Measurements from ENCODE around the gene TBX19. TPM values are rescaled to one million over a fixed set of nuclear protein-coding genes. Genes with fewer than 3 reads are reported as not detected.
"Not testable (repeated sequence)": the region's sequence is repeated elsewhere in the genome, so short reads cannot be mapped to it uniquely, and the experiment has no call there.

TBX19 gene
- total RNA-seq, 2 experiments from 2014 or later: 0.40 to 0.56 TPM

GRCh38 chr1:168347630-168348029 lies 67.0 kb downstream of the TBX19 start:
- H3K4me3 Mint-ChIP-seq: peak overlapping the region; percentile 81
- H3K36me3 Mint-ChIP-seq: peaks cover 4% of the 10 kb centered on the region
- peak overlapping the region; percentile 90 for H3K27ac Mint-ChIP-seq

GRCh38 chr1:168348146-168348709 lies 67.6 kb downstream of the TBX19 start:
- Mint-ChIP-seq H3K9me3 (peaks cover 8% of the 10 kb centered on the region), H3K27me3 (no peaks in the 10 kb centered on the region), H3K4me1 (peaks cover 12% of the 10 kb centered on the region), H3K27ac (peak overlapping the region; percentile 90), H3K4me3 (peak overlapping the region; percentile 81), H3K36me3 (peaks cover 4% of the 10 kb centered on the region)
- no peak for DNase-seq

More at GRCh38 chr1:168347630-168348029, 67.0 kb downstream of the TBX19 start:
- Mint-ChIP-seq H3K27me3 (no peaks in the 10 kb centered on the region), H3K9me3 (peaks cover 8% of the 10 kb centered on the region), H3K4me1 (peaks cover 16% of the 10 kb centered on the region)
- no peak for DNase-seq

- not testable (repeated sequence) for H3K27me3 Mint-ChIP-seq, H3K4me3 Mint-ChIP-seq, H3K9me3 Mint-ChIP-seq, H3K27ac Mint-ChIP-seq, H3K36me3 Mint-ChIP-seq, DNase-seq, H3K4me1 Mint-ChIP-seq
Observed at GRCh38 chr1:168354335-168355269, 73.9 kb downstream of the TBX19 start.

GRCh38 chr1:168360151-168361021 lies 79.7 kb downstream of the TBX19 start:
- Mint-ChIP-seq H3K27me3 (peaks cover 3% of the 10 kb centered on the region), H3K9me3 (peaks cover 1% of the 10 kb centered on the region), H3K4me3 (no peak overlapping the region), H3K36me3 (no peaks in the 10 kb centered on the region), H3K27ac (no peak overlapping the region), H3K4me1 (peaks cover 5% of the 10 kb centered on the region)
- peak; percentile 4 for DNase-seq

GRCh38 chr1:168361252-168361651 lies 80.6 kb downstream of the TBX19 start:
- H3K27ac Mint-ChIP-seq: no peak overlapping the region
- H3K36me3 Mint-ChIP-seq: no peaks in the 10 kb centered on the region
- peaks cover 1% of the 10 kb centered on the region for H3K9me3 Mint-ChIP-seq
- peaks cover 5% of the 10 kb centered on the region for H3K4me1 Mint-ChIP-seq
- H3K4me3 Mint-ChIP-seq: no peak overlapping the region
- H3K27me3 Mint-ChIP-seq: peaks cover 3% of the 10 kb centered on the region
- DNase-seq: no peak

GRCh38 chr1:168362991-168363390 lies 82.3 kb downstream of the TBX19 start:
- Mint-ChIP-seq H3K9me3 (peaks cover 1% of the 10 kb centered on the region), H3K4me3 (no peak overlapping the region), H3K27ac (no peak overlapping the region), H3K36me3 (no peaks in the 10 kb centered on the region), H3K4me1 (peaks cover 5% of the 10 kb centered on the region), H3K27me3 (peaks cover 3% of the 10 kb centered on the region)
- DNase-seq: no peak

Other genes with a start within 250 kb of the TBX19 start
- under 1 TPM; 0.14 to 0.30 TPM for gene GPR161, start 143.9 kb upstream of the TBX19 start, total RNA-seq
- gene TIPRL, start 101.9 kb upstream of the TBX19 start, total RNA-seq: 10 to 100 TPM; 50.9 to 51.2 TPM
- gene SFT2D2, start 54.9 kb upstream of the TBX19 start, total RNA-seq: 10 to 100 TPM; 32.7 to 32.8 TPM

Data from activated naive CD8-positive, alpha-beta T cell treated with anti-CD3 and anti-CD28 coated beads for 36 hours (primary cell).